Esophagus squamous epithelium (tissue), 5 donors: Measurements from ENCODE around the gene OS9. TPM values are rescaled to one million over a fixed set of nuclear protein-coding genes. Genes with fewer than 3 reads are reported as not detected.

Experiments
- DNase-seq: peaks from one replicate; lab custom pipeline; 2025; lab: John Stamatoyannopoulos, UW
- H3K27ac ChIP-seq, 4 donors: fragments of 200-600 bp; sonication (generic); one replicate each; pipeline ENCODE4 v1.5.1; 2016 to 2019; ENCODE audit warnings: mild to moderate bottlenecking in 1 of 4
- H3K27me3 ChIP-seq, 4 donors: fragments of 200-600 bp; sonication (generic); 1 replicate in 3 of 4; 2 replicates in 1 of 4; pipeline versions ENCODE4 v1.5.1 to v1.6.0; 2017 to 2021; ENCODE audit warnings: antibody characterized with exemption in 1 of 4
- H3K36me3 ChIP-seq, 3 donors: fragments of 200-600 bp; sonication (generic); one replicate each; pipeline ENCODE4 v1.5.1; 2016 to 2019
- H3K4me1 ChIP-seq, 3 donors: fragments of 200-600 bp; sonication (generic); one replicate each; pipeline ENCODE4 v1.5.1; 2017 to 2019
- H3K4me3 ChIP-seq, 4 donors: fragments of 200-600 bp; sonication (generic); 1 replicate in 3 of 4; 2 replicates in 1 of 4; pipeline ENCODE4 v1.5.1; 2016 to 2019; ENCODE audit warnings: mild to moderate bottlenecking in 2 of 4, moderate library complexity in 1 of 4
- H3K9me3 ChIP-seq, 3 donors: fragments of 200-600 bp; sonication (generic); one replicate each; pipeline ENCODE4 v1.5.1; 2016 to 2019
- CTCF ChIP-seq, 6 experiments: fragments of 450-650 bp in 4 of 6; fragments of 200-600 bp in 2 of 6; sonication (generic) in 2 of 6; IDR thresholded peaks; one replicate each; pipeline ENCODE4 v1.5.1; 2016 to 2019; ENCODE audit warnings: antibody characterized with exemption in 6 of 6, mild to moderate bottlenecking in 4 of 6, moderate library complexity in 4 of 6
- POLR2A ChIP-seq, 4 donors: fragments of 450-650 bp; IDR thresholded peaks; one replicate each; pipeline ENCODE4 v1.6.1; 2017; ENCODE audit warnings: antibody characterized with exemption in 4 of 4, mild to moderate bottlenecking in 4 of 4, moderate library complexity in 3 of 4
- WGBS, 2 donors: methylation state at CpG; one replicate each; pipeline ENCODE4 v1.1.5; 2018; 5-methylcytosine and 5-hydroxymethylcytosine counted together
- intact Hi-C: fragments of 100-400 bp; cut with DNase I; formaldehyde crosslinking; loops from one replicate; pipeline ENCODE4 v1.15.0; 2022
- total RNA-seq, 4 donors: library from RNA; depleted of rRNA; stranded (reverse); fragments of >200 nt; gene quantifications; one replicate each; pipeline ENCODE4 v1.1.0, GENCODE V29; 2016
- donor health status: DM: yes; HTN: yes; CAD: no.

OS9 gene
- total RNA-seq, 4 donors from 2014 or later = 151 to 231 (median 168) TPM

GRCh38 chr12:57751788-57752667 lies 58.1 kb downstream of the OS9 start, which contains the start of gene CDK4:
Gene CDK4, minus strand, starts transcription at chr12:57752310. Its CDS starts 593 bp downstream, at chr12:57751717.
- TF ChIP-seq POLR2A (IDR thresholded peaks at IDR 0.05) (peak in 3 of 4 donors; percentile 58 to 78 (median 65)), CTCF (IDR thresholded peaks at IDR 0.05) (peak in 2 of 6 experiments; percentile 3 to 35)
- Histone ChIP-seq H3K27me3 (no peaks in the 10 kb centered on the region), H3K27ac (peak within 1 kb of the TSS; percentile 84 to 92 (median 90)), H3K9me3 (no peaks in the 10 kb centered on the region), H3K4me3 (peak within 1 kb of the TSS; percentile 61 to 96 (median 72)), H3K36me3 (peaks cover 7 to 38% (median 15%) of the 10 kb centered on the region in 3 donors), H3K4me1 (peaks cover 33 to 57% (median 37%) of the 10 kb centered on the region in 3 donors)
- 0% methylated on average over 17 to 20 of the region's 58 CpGs for WGBS, 2 donors
- intact Hi-C loops = no loop called here
- DNase-seq = peak; percentile 99

GRCh38 chr12:57752668-57753000 lies 58.7 kb downstream of the OS9 start:
- H3K9me3 ChIP-seq = no peaks in the 10 kb centered on the region
- peaks cover 7 to 34% (median 10%) of the 10 kb centered on the region in 3 donors for H3K36me3 ChIP-seq
- H3K4me3 ChIP-seq = peak overlapping the region; percentile 61 to 96 (median 72)
- TF ChIP-seq CTCF (IDR thresholded peaks at IDR 0.05) = no peak
- no peak for TF ChIP-seq POLR2A (IDR thresholded peaks at IDR 0.05)
- intact Hi-C loops = no loop called here
- DNase-seq = no peak
- 0% methylated on average over 5 of the region's 5 CpGs for WGBS, 2 donors
- H3K27ac ChIP-seq = peak overlapping the region; percentile 41 to 92 (median 90)
- peaks cover 33 to 59% (median 37%) of the 10 kb centered on the region in 3 donors for H3K4me1 ChIP-seq
- no peaks in the 10 kb centered on the region for H3K27me3 ChIP-seq

- peak overlapping the region in 1 of 4 donors; percentile 98 for H3K4me3 ChIP-seq
- no peak for TF ChIP-seq CTCF (IDR thresholded peaks at IDR 0.05)
- TF ChIP-seq POLR2A (IDR thresholded peaks at IDR 0.05) = no peak
- H3K27me3 ChIP-seq = no peaks in the 10 kb centered on the region
- peaks cover 2 to 34% (median 5%) of the 10 kb centered on the region in 3 donors for H3K36me3 ChIP-seq
- WGBS, 2 donors = 20 to 38% methylated on average over 1 of the region's 1 CpG
- intact Hi-C loops = no loop called here
- peak overlapping the region in 3 of 4 donors; percentile 48 to 86 (median 76) for H3K27ac ChIP-seq
- DNase-seq = no peak
- H3K9me3 ChIP-seq = no peaks in the 10 kb centered on the region
- H3K4me1 ChIP-seq = peaks cover 33 to 59% (median 37%) of the 10 kb centered on the region in 3 donors
Measured at GRCh38 chr12:57753756-57754337, 59.9 kb downstream of the OS9 start.

GRCh38 chr12:57754411-57755193 lies 60.7 kb downstream of the OS9 start, which contains the start of gene MARCHF9:
Gene MARCHF9, plus strand, starts transcription at chr12:57755103. Its CDS starts 426 bp downstream, at chr12:57755529.
- intact Hi-C loops = no loop called here
- no peaks in the 10 kb centered on the region for H3K9me3 ChIP-seq
- peaks cover 33 to 59% (median 37%) of the 10 kb centered on the region in 3 donors for H3K4me1 ChIP-seq
- 1 to 3% methylated on average over 9 to 11 of the region's 41 CpGs for WGBS, 2 donors
- no peaks in the 10 kb centered on the region for H3K27me3 ChIP-seq
- peak within 1 kb of the TSS; percentile 54 to 98 (median 79) for H3K4me3 ChIP-seq
- H3K36me3 ChIP-seq = peaks cover 0 to 31% (median 0%) of the 10 kb centered on the region in 3 donors
- H3K27ac ChIP-seq = peak within 1 kb of the TSS; percentile 48 to 86 (median 81)
- TF ChIP-seq POLR2A (IDR thresholded peaks at IDR 0.05) (no peak), CTCF (IDR thresholded peaks at IDR 0.05) (no peak)
- DNase-seq = peak; percentile 43
